KMS-11 (cell line): ENCODE results near the gene CTRL.

Experiments used
- H2AFZ ChIP-seq: fragments of 200-600 bp; sonication (generic); 2 replicates; pipeline ENCODE4 v1.6.1; 2016; ENCODE audit warnings: antibody characterized with exemption, mixed run types, low read depth
- H3K27ac ChIP-seq: fragments of 200-600 bp; sonication (generic); 2 replicates; pipeline ENCODE4 v1.6.1; 2016; ENCODE audit warnings: mild to moderate bottlenecking, mixed run types
- H3K27me3 ChIP-seq: fragments of 200-600 bp; sonication (generic); 2 replicates; pipeline ENCODE4 v1.6.1; 2017; ENCODE audit warnings: mild to moderate bottlenecking, low read depth, mixed run types, moderate library complexity; ENCODE audit not compliant: insufficient read depth
- H3K36me3 ChIP-seq: fragments of 200-600 bp; sonication (generic); 2 replicates; pipeline ENCODE4 v1.6.1; 2017; ENCODE audit warnings: mild to moderate bottlenecking, mixed run types; ENCODE audit not compliant: insufficient read depth
- H3K4me1 ChIP-seq: fragments of 200-600 bp; sonication (generic); 2 replicates; pipeline ENCODE4 v1.6.1; 2016; ENCODE audit warnings: mild to moderate bottlenecking, low read depth, mixed run types; ENCODE audit not compliant: poor library complexity, severe bottlenecking
- H3K4me2 ChIP-seq: fragments of 200-600 bp; sonication (generic); 2 replicates; pipeline ENCODE4 v1.7.0; 2016; ENCODE audit warnings: mild to moderate bottlenecking, mixed run types
- H3K4me3 ChIP-seq: fragments of 200-600 bp; sonication (generic); IDR thresholded peaks from 2 replicates; pipeline ENCODE4 v1.6.1; 2017; ENCODE audit warnings: low read depth, low read length, mixed read lengths; ENCODE audit not compliant: insufficient read depth
- H3K79me2 ChIP-seq: fragments of 200-600 bp; sonication (generic); 2 replicates; pipeline ENCODE4 v1.6.1; 2016; ENCODE audit warnings: low read depth, mixed run types; ENCODE audit not compliant: insufficient read depth
- H3K9ac ChIP-seq: fragments of 200-600 bp; sonication (generic); 2 replicates; pipeline ENCODE4 v1.6.1; 2016; ENCODE audit warnings: mild to moderate bottlenecking, mixed run types
- H4K20me1 ChIP-seq: fragments of 200-600 bp; sonication (generic); 2 replicates; pipeline ENCODE4 v1.6.1; 2016; ENCODE audit warnings: mild to moderate bottlenecking, mixed run types; ENCODE audit not compliant: insufficient read depth
- TF ChIP-seq, protein P1 (sequence below): fragments of 200-600 bp; sonication (generic); conservative IDR thresholded peaks from 2 replicates; pipeline ENCODE4 v1.6.1; 2017; ENCODE audit warnings: low read depth, mild to moderate bottlenecking, antibody characterized with exemption, low read length, moderate library complexity, mixed read lengths

The CTRL gene

GRCh38 chr16:67933805-67934204, 2.1 kb upstream of the CTRL start:
- H3K4me3 ChIP-seq = no peak overlapping the region
- H3K4me2 ChIP-seq = no peak overlapping the region
- no peaks in the 10 kb centered on the region for H4K20me1 ChIP-seq
- H3K27ac ChIP-seq = no peak overlapping the region
- no peaks in the 10 kb centered on the region for H3K27me3 ChIP-seq
- no peaks in the 10 kb centered on the region for H3K36me3 ChIP-seq
- peaks cover 16% of the 10 kb centered on the region for H3K4me1 ChIP-seq
- peaks cover 12% of the 10 kb centered on the region; the same call in 1 of the 2 replicates for H3K79me2 ChIP-seq
- no peak overlapping the region for H3K9ac ChIP-seq
- TF ChIP-seq, protein P1, sequence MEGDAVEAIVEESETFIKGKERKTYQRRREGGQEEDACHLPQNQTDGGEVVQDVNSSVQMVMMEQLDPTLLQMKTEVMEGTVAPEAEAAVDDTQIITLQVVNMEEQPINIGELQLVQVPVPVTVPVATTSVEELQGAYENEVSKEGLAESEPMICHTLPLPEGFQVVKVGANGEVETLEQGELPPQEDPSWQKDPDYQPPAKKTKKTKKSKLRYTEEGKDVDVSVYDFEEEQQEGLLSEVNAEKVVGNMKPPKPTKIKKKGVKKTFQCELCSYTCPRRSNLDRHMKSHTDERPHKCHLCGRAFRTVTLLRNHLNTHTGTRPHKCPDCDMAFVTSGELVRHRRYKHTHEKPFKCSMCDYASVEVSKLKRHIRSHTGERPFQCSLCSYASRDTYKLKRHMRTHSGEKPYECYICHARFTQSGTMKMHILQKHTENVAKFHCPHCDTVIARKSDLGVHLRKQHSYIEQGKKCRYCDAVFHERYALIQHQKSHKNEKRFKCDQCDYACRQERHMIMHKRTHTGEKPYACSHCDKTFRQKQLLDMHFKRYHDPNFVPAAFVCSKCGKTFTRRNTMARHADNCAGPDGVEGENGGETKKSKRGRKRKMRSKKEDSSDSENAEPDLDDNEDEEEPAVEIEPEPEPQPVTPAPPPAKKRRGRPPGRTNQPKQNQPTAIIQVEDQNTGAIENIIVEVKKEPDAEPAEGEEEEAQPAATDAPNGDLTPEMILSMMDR = no peak
- no peak overlapping the region for H2AFZ ChIP-seq

DNA sequence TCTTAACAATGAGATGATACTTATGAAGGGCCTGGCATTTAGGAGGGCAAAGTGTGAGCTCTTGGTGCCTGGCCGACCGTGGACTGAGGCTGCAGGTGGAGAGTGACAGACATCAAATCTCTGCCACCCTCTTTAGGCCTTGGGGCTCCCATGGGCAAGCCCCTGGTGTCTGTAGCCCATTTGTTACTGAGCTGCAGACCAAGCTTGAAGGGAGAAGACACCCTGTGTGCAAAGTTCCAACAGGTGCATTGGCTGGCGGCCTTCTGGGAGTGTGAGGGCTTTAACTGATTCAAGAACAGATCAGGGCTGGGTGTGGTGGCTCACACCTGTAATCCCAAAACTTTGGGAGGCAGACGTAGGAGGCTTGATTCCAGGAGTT, 789 bp upstream of the CTRL start:
- no peak overlapping the region for H2AFZ ChIP-seq
- TF ChIP-seq, protein P1 = no peak
- H4K20me1 ChIP-seq = no peaks in the 10 kb centered on the region
- H3K9ac ChIP-seq = no peak overlapping the region
- peaks cover 12% of the 10 kb centered on the region; the same call in 1 of the 2 replicates for H3K79me2 ChIP-seq
- H3K4me1 ChIP-seq = peaks cover 13% of the 10 kb centered on the region
- H3K27me3 ChIP-seq = no peaks in the 10 kb centered on the region
- H3K27ac ChIP-seq = no peak overlapping the region; the same call in 1 of the 2 replicates
- H3K4me2 ChIP-seq = no peak overlapping the region
- no peaks in the 10 kb centered on the region for H3K36me3 ChIP-seq
- H3K4me3 ChIP-seq = no peak overlapping the region

DNA sequence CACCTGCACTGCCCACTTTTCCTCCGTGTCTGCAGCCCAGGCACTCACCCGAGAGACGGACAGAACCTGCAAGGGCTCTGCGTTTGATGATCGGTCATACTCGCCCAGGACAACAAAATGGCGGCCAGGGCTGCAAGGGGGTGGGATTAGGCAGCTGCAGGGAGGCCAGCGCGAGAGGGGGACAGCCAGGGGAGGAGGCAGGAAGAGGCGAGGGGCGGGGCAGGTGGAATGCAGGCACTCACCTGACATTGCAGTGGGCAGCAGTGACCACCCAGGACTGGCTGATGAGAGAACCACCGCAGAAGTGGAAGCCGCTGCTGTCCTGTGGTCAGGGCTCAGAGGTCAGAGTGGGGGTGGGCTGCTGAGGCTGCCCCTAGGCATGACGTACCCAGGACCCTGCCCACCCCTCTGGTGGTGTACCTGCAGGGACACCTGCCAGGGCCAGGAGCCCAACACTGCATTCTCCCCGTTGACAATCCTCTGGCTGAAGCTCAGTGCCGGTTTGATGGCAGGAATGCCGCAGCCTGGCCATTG, 917 bp downstream of the CTRL start:
- H3K79me2 ChIP-seq = peaks cover 5% of the 10 kb centered on the region; the same call in 1 of the 2 replicates
- no peaks in the 10 kb centered on the region for H3K27me3 ChIP-seq
- no peaks in the 10 kb centered on the region for H3K36me3 ChIP-seq
- peaks cover 7% of the 10 kb centered on the region for H3K4me1 ChIP-seq
- no peak overlapping the region for H2AFZ ChIP-seq
- TF ChIP-seq, protein P1 = no peak
- no peak overlapping the region for H3K27ac ChIP-seq
- no peak overlapping the region for H3K4me3 ChIP-seq
- no peaks in the 10 kb centered on the region for H4K20me1 ChIP-seq
- H3K4me2 ChIP-seq = no peak overlapping the region
- H3K9ac ChIP-seq = no peak overlapping the region

DNA sequence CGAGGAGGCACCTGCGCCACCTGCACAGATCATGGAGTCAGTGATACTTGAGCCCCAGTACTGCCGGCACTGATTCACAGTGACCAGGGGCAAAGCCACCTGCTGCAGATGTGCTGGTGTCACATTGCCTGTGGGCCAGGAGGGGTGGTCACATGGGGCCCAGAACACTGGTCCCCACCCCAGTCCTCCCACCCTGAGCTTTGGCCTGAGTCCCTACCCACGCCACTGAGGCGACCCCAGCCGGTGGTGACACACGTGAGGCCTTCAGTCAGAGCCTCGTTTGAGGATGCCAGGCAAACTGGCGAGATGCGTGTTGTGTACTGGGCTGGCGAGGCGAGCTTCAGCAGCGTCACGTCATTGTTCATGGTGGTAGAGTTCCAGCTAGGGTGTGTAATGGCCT, 1.5 kb downstream of the CTRL start:
- no peaks in the 10 kb centered on the region for H3K27me3 ChIP-seq
- no peak overlapping the region for H2AFZ ChIP-seq
- H3K79me2 ChIP-seq = peaks cover 3% of the 10 kb centered on the region; the same call in 1 of the 2 replicates
- no peak overlapping the region for H3K4me3 ChIP-seq
- H4K20me1 ChIP-seq = no peaks in the 10 kb centered on the region
- peaks cover 3% of the 10 kb centered on the region for H3K4me1 ChIP-seq
- no peak overlapping the region for H3K9ac ChIP-seq
- H3K27ac ChIP-seq = no peak overlapping the region
- TF ChIP-seq, protein P1 = no peak
- no peak overlapping the region for H3K4me2 ChIP-seq
- H3K36me3 ChIP-seq = no peaks in the 10 kb centered on the region
